Ramos (cell line): Measurements from ENCODE around the gene ANKRD33B.

Experiments
- in situ Hi-C: fragments of 300-500 bp; cut with MboI; formaldehyde crosslinking; loops from one replicate; pipeline ENCODE4 v1.14.3; 2022; ENCODE audit warnings: low sequenced_read_pairs; ENCODE audit not compliant: unreplicated experiment

Gene ANKRD33B

DNA sequence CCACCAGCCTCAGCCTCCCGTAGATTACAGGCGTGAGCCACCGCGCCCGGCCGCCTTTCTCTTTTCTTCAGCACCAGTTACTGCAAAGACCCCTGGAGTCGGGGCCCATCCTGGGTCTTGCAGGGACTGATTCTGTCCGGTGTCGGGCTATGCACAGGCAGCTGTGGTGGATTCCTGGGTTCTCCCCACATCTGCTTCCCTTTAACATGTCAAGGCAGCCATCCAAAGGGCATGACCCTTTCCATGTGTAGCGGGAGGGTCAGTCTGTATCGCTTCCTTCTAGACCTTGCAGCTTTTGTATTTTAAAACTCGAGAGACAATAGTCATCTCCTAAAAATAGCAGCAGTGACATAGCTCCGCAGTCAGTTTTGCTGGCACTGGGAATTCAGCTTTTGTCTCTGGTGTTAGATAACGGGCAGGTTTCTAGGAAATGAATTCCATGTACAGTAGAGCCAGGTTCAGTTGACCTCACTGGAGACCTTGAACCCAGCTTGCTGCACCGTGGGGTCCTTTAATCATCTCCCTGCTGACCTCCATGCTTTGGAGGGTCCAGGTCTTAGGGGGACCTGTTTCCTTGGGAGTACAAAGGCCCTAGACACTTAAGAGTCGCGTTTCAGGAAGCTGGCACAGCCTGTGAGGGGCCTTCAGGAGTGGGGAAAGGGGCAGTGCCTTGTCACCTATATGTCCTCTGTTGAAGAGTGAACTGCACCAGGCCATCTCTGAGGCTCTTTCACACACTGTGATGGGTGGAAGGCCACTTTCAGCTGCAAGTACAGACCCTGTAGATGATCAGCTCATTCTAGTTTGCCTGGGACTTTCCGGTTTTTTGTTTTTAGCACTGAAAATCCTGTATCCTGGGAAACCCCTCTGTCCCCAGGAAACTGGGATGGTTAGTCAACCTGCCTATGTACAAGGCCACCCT, 13.8 kb downstream of the ANKRD33B start:
- in situ Hi-C loops, result no loop called here

DNA sequence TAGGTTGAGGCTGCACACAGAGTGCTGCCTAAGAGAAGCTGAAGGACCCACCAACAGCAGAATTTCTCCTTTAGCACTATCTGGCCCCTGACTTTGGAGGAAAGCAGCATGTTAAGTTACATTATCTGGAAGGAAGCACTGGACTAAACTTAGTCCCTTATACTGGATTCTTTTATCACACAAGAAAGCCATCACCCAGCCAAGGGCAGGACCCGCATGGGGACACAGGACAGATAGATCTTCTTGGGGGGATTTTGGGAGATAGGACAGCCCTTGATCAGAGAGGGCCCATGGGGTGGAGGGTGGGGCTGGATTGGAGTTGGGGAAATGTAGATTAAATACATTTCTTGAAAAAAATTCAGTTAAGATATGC, 14.4 kb downstream of the ANKRD33B start:
- in situ Hi-C loops, result no loop called here

GRCh38 chr5:10578869-10579268, 15.0 kb downstream of the ANKRD33B start:
- in situ Hi-C loops, result no loop called here

- in situ Hi-C loops, result no loop called here
These were observed 16.0 kb downstream of the ANKRD33B start for GRCh38 chr5:10579536-10580521.

- in situ Hi-C loops, result no loop called here
These were observed 16.9 kb downstream of the ANKRD33B start for GRCh38 chr5:10580531-10581423.

- in situ Hi-C loops, result no loop called here
These were observed 17.5 kb downstream of the ANKRD33B start for GRCh38 chr5:10581424-10581748.

- in situ Hi-C loops, result no loop called here
These were observed 18.1 kb downstream of the ANKRD33B start for GRCh38 chr5:10581867-10582511.

GRCh38 chr5:10582512-10582897, 18.6 kb downstream of the ANKRD33B start:
- in situ Hi-C loops, result no loop called here

- in situ Hi-C loops, result no loop called here
These were observed 20.0 kb downstream of the ANKRD33B start for GRCh38 chr5:10583663-10584572.

- in situ Hi-C loops, result no loop called here
These were observed 21.0 kb downstream of the ANKRD33B start for GRCh38 chr5:10584714-10585517.

DNA sequence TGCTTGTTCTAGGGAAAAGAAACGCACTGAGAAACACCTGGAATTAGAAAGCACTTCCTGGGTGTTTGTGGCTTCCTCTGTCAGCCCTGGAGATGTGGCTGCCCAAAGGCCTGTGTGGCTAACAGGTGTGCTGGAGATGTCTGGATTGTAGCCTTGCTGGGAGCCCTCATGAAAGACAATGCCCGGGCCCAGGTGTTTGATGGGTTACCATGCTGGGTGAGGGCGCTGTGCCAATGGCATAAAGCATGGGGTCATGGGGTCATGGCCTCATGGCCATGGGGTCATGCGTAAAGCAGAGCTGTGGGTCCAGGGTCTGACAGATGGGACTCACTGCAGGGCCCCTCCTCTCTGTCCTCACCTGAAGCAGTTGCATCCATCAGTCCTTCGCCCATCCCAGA, 21.6 kb downstream of the ANKRD33B start:
- in situ Hi-C loops, result no loop called here

GRCh38 chr5:10586008-10586407, 22.1 kb downstream of the ANKRD33B start:
- in situ Hi-C loops, result no loop called here

DNA sequence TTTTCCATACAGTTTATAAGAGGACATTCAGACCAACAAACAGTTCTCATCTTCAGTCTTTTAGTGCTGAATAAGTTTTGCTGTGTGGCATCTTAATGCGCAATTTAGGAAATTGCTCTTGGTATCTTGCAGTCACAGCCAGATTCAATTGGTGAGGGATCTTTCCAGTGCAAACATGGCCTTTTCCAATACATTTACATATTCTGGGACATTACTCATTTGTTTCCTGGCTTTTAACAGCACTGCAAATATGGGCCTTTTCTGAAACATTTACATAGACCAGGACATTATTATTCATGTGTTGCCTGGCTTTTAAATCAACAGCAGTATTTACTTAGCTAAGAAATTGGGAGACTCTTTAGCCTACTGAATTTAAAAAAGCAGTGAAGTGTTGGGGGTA, 22.7 kb downstream of the ANKRD33B start:
- in situ Hi-C loops, result no loop called here

- in situ Hi-C loops, result no loop called here
These were observed 24.4 kb downstream of the ANKRD33B start for GRCh38 chr5:10588109-10588775.

DNA sequence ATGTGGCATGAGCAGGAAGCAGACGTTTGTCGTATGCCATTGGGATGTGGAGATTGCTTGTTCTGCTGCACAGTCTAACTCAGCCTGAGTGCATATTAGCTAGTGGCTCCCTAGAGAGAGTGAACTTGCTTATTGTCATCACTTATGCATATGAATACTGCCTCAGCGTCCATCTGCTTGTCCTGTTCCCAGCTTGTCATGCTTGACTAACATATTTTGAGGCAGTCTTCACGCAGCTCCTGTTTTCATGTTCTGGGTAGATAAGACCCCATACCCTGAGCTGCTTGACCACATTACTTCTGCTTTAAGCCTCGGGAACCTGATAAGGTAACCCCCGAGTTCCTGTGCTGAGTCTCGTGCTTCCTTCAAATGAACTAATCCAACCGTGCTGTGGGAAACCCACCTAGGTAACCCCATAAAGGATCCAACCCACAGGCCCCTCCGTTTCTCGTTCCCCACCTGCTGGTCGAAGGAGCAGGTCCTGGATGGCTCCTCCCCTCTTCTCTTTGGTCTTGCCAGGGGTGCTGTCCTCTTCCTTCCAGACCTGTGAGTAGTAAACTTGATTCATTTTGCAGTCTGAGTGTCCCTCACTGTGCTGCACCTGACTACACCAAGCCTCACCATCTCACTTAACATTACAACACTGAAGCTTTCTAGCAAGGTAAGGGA, 25.0 kb downstream of the ANKRD33B start:
- in situ Hi-C loops, result no loop called here

DNA sequence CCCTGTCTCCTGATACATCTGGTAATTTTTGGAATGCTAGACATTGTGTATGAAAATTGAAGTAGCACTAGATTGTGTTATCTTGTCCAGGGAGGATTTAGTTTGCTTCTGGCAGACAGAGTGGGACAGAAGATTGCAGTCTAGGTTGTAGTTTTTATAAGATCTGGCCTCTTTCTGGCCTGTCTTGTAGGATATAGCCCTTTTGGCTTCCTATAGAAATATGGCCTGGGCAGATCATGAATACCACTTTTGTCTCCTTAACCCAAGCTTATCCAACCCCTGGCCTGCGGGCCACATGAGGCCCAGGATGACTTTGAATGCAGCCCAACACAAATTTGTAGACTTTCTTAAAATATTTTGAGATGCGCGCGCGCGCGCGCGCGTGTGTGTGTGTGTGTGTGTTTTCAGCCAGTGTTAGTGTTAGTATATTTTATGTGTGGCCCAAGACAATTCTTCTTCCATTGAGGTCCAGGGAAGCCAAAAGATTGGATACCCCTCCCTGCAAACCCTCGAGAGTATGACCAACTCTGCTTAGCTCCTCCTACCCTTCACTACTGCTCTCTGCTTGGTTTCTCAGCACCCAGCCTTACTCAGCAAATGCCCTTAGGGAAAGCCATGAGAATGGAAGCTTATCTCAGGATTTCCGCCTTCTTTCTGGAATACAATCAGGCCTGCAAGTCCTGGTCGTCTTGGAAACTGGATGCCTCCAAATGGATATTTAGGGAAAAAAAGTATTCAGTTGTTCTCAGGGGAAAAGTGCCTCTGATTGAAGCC, 26.5 kb downstream of the ANKRD33B start:
- in situ Hi-C loops, result no loop called here
